ENCODE data around the gene CH25H.

The CH25H gene

DNA sequence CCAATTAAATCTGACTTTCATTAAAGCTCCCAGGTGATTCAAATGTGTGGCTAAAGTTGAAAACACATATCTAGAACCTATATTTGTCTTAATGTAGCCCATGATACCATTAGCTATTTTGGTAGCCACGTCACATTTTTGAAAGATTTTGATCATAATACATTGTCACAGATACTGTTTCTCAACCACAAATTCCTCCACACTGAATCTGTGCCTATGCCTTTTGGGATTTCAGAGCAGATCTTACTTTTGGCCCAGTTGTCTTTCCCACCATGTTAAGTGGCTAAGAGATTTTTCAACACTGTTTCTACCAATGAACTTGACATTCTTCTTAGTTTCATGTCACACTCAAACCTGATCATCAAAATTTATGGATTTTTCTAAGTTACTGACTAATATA is 47.4 kb downstream of the CH25H start:
- TF ChIP-seq POLR2AphosphoS5 (IDR thresholded peaks at IDR 0.05; ENCODE audit: low read depth, low read length) (no peak), SIN3A (IDR thresholded peaks at IDR 0.05; ENCODE audit: borderline replicate concordance, insufficient read depth, low read length) (no peak), FOXP2 (optimal IDR thresholded peaks at IDR 0.05; ENCODE audit: borderline replicate concordance, extremely low read depth, extremely low read length, insufficient read depth) (no peak), TAF1 (IDR thresholded peaks at IDR 0.05; ENCODE audit: borderline replicate concordance, insufficient read depth, low read length) (no peak)
- TF ChIP-seq, protein P1, sequence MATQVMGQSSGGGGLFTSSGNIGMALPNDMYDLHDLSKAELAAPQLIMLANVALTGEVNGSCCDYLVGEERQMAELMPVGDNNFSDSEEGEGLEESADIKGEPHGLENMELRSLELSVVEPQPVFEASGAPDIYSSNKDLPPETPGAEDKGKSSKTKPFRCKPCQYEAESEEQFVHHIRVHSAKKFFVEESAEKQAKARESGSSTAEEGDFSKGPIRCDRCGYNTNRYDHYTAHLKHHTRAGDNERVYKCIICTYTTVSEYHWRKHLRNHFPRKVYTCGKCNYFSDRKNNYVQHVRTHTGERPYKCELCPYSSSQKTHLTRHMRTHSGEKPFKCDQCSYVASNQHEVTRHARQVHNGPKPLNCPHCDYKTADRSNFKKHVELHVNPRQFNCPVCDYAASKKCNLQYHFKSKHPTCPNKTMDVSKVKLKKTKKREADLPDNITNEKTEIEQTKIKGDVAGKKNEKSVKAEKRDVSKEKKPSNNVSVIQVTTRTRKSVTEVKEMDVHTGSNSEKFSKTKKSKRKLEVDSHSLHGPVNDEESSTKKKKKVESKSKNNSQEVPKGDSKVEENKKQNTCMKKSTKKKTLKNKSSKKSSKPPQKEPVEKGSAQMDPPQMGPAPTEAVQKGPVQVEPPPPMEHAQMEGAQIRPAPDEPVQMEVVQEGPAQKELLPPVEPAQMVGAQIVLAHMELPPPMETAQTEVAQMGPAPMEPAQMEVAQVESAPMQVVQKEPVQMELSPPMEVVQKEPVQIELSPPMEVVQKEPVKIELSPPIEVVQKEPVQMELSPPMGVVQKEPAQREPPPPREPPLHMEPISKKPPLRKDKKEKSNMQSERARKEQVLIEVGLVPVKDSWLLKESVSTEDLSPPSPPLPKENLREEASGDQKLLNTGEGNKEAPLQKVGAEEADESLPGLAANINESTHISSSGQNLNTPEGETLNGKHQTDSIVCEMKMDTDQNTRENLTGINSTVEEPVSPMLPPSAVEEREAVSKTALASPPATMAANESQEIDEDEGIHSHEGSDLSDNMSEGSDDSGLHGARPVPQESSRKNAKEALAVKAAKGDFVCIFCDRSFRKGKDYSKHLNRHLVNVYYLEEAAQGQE (IDR thresholded peaks at IDR 0.05; ENCODE audit: insufficient read depth in 1 of 2, low read depth in 2 of 2, low read length in 2 of 2), result no peak

DNA sequence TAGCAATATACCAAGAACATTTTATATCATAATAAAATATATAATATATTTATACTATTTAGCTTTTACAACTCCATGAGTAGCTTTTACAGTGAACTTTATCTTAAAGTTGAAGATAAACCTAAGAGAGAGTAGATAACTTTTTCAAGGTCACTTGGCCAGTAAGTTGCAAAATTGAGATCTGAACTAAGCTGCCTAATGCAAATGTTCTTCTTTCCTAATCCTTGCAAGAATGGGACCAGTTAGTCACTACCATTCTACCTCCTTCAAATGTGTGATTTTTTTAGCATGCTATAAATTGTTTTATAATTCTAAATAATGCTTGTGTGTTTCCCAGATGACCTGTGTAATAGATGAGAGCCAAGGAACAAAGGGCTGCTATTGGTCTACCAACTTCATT is 47.8 kb downstream of the CH25H start:
- TF ChIP-seq FOXP2 (optimal IDR thresholded peaks at IDR 0.05; ENCODE audit: borderline replicate concordance, extremely low read depth, extremely low read length, insufficient read depth) (no peak), POLR2AphosphoS5 (IDR thresholded peaks at IDR 0.05; ENCODE audit: low read depth, low read length) (no peak), TAF1 (IDR thresholded peaks at IDR 0.05; ENCODE audit: borderline replicate concordance, insufficient read depth, low read length) (no peak), SIN3A (IDR thresholded peaks at IDR 0.05; ENCODE audit: borderline replicate concordance, insufficient read depth, low read length) (no peak)
- TF ChIP-seq, protein P1 (IDR thresholded peaks at IDR 0.05; ENCODE audit: insufficient read depth in 1 of 2, low read depth in 2 of 2, low read length in 2 of 2), result no peak

DNA sequence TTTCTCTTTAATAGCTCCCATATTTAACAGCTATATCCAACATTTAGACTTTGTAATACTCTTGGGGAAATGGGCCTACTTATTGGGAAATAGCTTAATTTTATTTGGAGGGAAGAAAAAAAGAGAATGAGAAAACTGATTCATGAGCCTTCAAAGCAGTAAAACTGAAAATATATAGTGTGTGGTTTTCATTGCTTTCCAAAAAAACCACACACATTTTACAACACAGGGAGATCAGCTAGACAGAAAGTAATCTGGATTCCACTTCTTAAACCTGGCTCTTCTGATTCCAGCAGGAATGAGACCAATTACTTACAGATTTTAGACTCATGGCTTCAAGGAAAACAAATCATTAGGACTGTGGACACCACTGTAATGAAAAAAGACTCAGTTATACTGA is 48.7 kb downstream of the CH25H start:
- TF ChIP-seq TAF1 (IDR thresholded peaks at IDR 0.05; ENCODE audit: borderline replicate concordance, insufficient read depth, low read length) (no peak), SIN3A (IDR thresholded peaks at IDR 0.05; ENCODE audit: borderline replicate concordance, insufficient read depth, low read length) (no peak), FOXP2 (optimal IDR thresholded peaks at IDR 0.05; ENCODE audit: borderline replicate concordance, extremely low read depth, extremely low read length, insufficient read depth) (no peak), POLR2AphosphoS5 (IDR thresholded peaks at IDR 0.05; ENCODE audit: low read depth, low read length) (no peak)
- TF ChIP-seq, protein P1 (IDR thresholded peaks at IDR 0.05; ENCODE audit: insufficient read depth in 1 of 2, low read depth in 2 of 2, low read length in 2 of 2), result no peak

DNA sequence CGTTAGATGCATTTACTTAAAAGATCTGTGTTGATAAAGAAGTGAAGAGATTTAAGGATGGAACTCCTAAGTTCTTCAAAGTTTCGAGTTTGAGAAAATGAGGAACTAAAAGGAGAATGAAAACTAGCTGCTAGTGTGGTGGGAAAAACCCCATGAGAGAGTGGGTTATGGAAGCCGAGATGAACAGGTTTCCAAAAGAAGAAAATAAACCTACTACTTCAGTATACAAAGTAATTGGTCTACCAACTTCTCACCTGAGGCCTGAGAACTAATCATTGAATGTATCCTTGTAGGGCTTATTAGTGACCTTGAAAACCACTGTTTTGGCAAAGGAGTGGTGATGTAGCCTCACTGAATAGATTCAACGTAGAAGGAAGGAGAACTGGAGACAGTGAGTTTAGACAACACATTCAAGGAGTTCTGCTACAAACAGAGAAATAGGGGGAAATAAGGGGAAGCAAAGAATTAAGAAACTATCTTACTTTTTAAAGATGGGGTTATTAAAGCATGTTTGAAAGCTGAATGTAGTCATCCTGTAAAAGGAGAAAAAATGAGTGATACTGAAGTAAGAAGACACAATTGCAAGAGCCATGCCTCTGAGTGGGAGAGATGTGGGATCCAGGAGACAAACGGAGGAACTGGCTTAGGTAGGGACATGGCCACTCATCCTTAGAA is 50.8 kb downstream of the CH25H start:
- no peak for TF ChIP-seq TAF1 (IDR thresholded peaks at IDR 0.05; ENCODE audit: borderline replicate concordance, insufficient read depth, low read length)
- TF ChIP-seq, protein P1 (IDR thresholded peaks at IDR 0.05; ENCODE audit: insufficient read depth in 1 of 2, low read depth in 2 of 2, low read length in 2 of 2), result no peak
- TF ChIP-seq POLR2AphosphoS5 (IDR thresholded peaks at IDR 0.05; ENCODE audit: low read depth, low read length), result no peak
- no peak for TF ChIP-seq FOXP2 (optimal IDR thresholded peaks at IDR 0.05; ENCODE audit: borderline replicate concordance, extremely low read depth, extremely low read length, insufficient read depth)
- no peak for TF ChIP-seq SIN3A (IDR thresholded peaks at IDR 0.05; ENCODE audit: borderline replicate concordance, insufficient read depth, low read length)
